Neuron (in vitro differentiated cells): ENCODE measurements around the gene TMEM95.
A peak's percentile ranks its signal among the peaks of the same experiment; 100 is the strongest.

Source experiments
- H2AFZ ChIP-seq: one replicate; pipeline ENCODE4 v1.6.1; 2013; ENCODE audit warnings: low read depth, mild to moderate bottlenecking, inconsistent platforms, low read length, moderate library complexity
- H3K27me3 ChIP-seq: one replicate; pipeline ENCODE4 v1.6.1; 2013; ENCODE audit warnings: low read length; ENCODE audit not compliant: insufficient read depth
- H3K36me3 ChIP-seq: one replicate; pipeline ENCODE4 v1.6.1; 2013; ENCODE audit warnings: low read length; ENCODE audit not compliant: insufficient read depth
- H3K4me1 ChIP-seq: one replicate; pipeline ENCODE4 v1.6.1; 2013; ENCODE audit warnings: low read length; ENCODE audit not compliant: insufficient read depth
- H3K4me3 ChIP-seq: 2 replicates; pipeline ENCODE4 v1.5.1; 2013; ENCODE audit warnings: mild to moderate bottlenecking, low read length, moderate library complexity
- H3K9me3 ChIP-seq: one replicate; pipeline ENCODE4 v1.6.1; 2013; ENCODE audit warnings: low read length

Gene TMEM95

GRCh38 chr17:7382901-7383300 lies 27.9 kb downstream of the TMEM95 start:
- Histone ChIP-seq H2AFZ (no peak overlapping the region), H3K9me3 (peaks cover 21% of the 10 kb centered on the region), H3K27me3 (peaks cover 50% of the 10 kb centered on the region)

GRCh38 chr17:7383371-7383741 lies 28.4 kb downstream of the TMEM95 start:
- H3K27me3 ChIP-seq, result peaks cover 50% of the 10 kb centered on the region
- peaks cover 1% of the 10 kb centered on the region for H3K36me3 ChIP-seq
- peaks cover 21% of the 10 kb centered on the region for H3K9me3 ChIP-seq
- no peak overlapping the region for H3K4me3 ChIP-seq
- H2AFZ ChIP-seq, result no peak overlapping the region
- no peaks in the 10 kb centered on the region for H3K4me1 ChIP-seq

More at GRCh38 chr17:7382901-7383300, 27.9 kb downstream of the TMEM95 start:
- no peak overlapping the region for H3K4me3 ChIP-seq
- H3K36me3 ChIP-seq, result no peaks in the 10 kb centered on the region
- H3K4me1 ChIP-seq, result no peaks in the 10 kb centered on the region

- H3K27me3 ChIP-seq, result peaks cover 50% of the 10 kb centered on the region
- no peaks in the 10 kb centered on the region for H3K4me1 ChIP-seq
- H3K9me3 ChIP-seq, result peaks cover 21% of the 10 kb centered on the region
- no peak overlapping the region for H3K4me3 ChIP-seq
- H3K36me3 ChIP-seq, result peaks cover 6% of the 10 kb centered on the region
- H2AFZ ChIP-seq, result no peak overlapping the region
Measured at GRCh38 chr17:7383742-7384488, 29.0 kb downstream of the TMEM95 start.

- H3K4me1 ChIP-seq, result no peaks in the 10 kb centered on the region
- H3K27me3 ChIP-seq, result peaks cover 45% of the 10 kb centered on the region
- no peak overlapping the region for H3K4me3 ChIP-seq
- H2AFZ ChIP-seq, result no peak overlapping the region
- H3K36me3 ChIP-seq, result peaks cover 11% of the 10 kb centered on the region
- peaks cover 15% of the 10 kb centered on the region for H3K9me3 ChIP-seq
Measured at GRCh38 chr17:7384489-7385081, 29.6 kb downstream of the TMEM95 start.

GRCh38 chr17:7388856-7389255 lies 33.9 kb downstream of the TMEM95 start:
- H3K36me3 ChIP-seq, result peaks cover 36% of the 10 kb centered on the region
- peaks cover 5% of the 10 kb centered on the region for H3K27me3 ChIP-seq
- H2AFZ ChIP-seq, result no peak overlapping the region
- H3K4me1 ChIP-seq, result peaks cover 2% of the 10 kb centered on the region
- H3K9me3 ChIP-seq, result no peaks in the 10 kb centered on the region
- no peak overlapping the region for H3K4me3 ChIP-seq

GRCh38 chr17:7389924-7390910 lies 35.3 kb downstream of the TMEM95 start:
- H3K4me1 ChIP-seq, result peaks cover 11% of the 10 kb centered on the region
- no peak overlapping the region for H3K4me3 ChIP-seq
- no peaks in the 10 kb centered on the region for H3K9me3 ChIP-seq
- no peak overlapping the region for H2AFZ ChIP-seq
- peaks cover 36% of the 10 kb centered on the region for H3K36me3 ChIP-seq
- H3K27me3 ChIP-seq, result no peaks in the 10 kb centered on the region

- Histone ChIP-seq H2AFZ (no peak overlapping the region), H3K4me3 (no peak overlapping the region), H3K9me3 (no peaks in the 10 kb centered on the region), H3K36me3 (peaks cover 36% of the 10 kb centered on the region), H3K4me1 (peaks cover 11% of the 10 kb centered on the region), H3K27me3 (no peaks in the 10 kb centered on the region)
Measured at GRCh38 chr17:7391307-7391706, 36.4 kb downstream of the TMEM95 start.

- Histone ChIP-seq H2AFZ (no peak overlapping the region), H3K9me3 (no peaks in the 10 kb centered on the region), H3K4me1 (peaks cover 11% of the 10 kb centered on the region), H3K36me3 (peaks cover 36% of the 10 kb centered on the region), H3K4me3 (peak overlapping the region; percentile 62), H3K27me3 (no peaks in the 10 kb centered on the region)
Measured at GRCh38 chr17:7392696-7393612, 38.0 kb downstream of the TMEM95 start.

- Histone ChIP-seq H2AFZ (peak overlapping the region; percentile 27), H3K36me3 (peaks cover 30% of the 10 kb centered on the region), H3K4me1 (peaks cover 11% of the 10 kb centered on the region), H3K4me3 (peak overlapping the region; percentile 62), H3K9me3 (no peaks in the 10 kb centered on the region), H3K27me3 (no peaks in the 10 kb centered on the region)
Measured at GRCh38 chr17:7393613-7394451, 38.9 kb downstream of the TMEM95 start.

GRCh38 chr17:7394452-7395191 lies 39.7 kb downstream of the TMEM95 start, which contains the start of gene PLSCR3:
PLSCR3 (minus strand) TSS chr17:7394525; CDS start chr17:7394110, 415 bp downstream.
- H3K4me1 ChIP-seq, result peaks cover 11% of the 10 kb centered on the region
- peak within 1 kb of the TSS; percentile 62 for H3K4me3 ChIP-seq
- H3K36me3 ChIP-seq, result peaks cover 24% of the 10 kb centered on the region
- H3K27me3 ChIP-seq, result no peaks in the 10 kb centered on the region
- peak within 1 kb of the TSS; percentile 27 for H2AFZ ChIP-seq
- no peaks in the 10 kb centered on the region for H3K9me3 ChIP-seq

- H3K9me3 ChIP-seq, result no peaks in the 10 kb centered on the region
- no peaks in the 10 kb centered on the region for H3K27me3 ChIP-seq
- no peak overlapping the region for H2AFZ ChIP-seq
- peaks cover 11% of the 10 kb centered on the region for H3K4me1 ChIP-seq
- no peak overlapping the region for H3K4me3 ChIP-seq
- peaks cover 9% of the 10 kb centered on the region for H3K36me3 ChIP-seq
Measured at GRCh38 chr17:7396147-7396546, 41.2 kb downstream of the TMEM95 start.
